SIG-M5 (cell line): ENCODE measurements around the gene NFIC.

Experiments
- DNase-seq: peaks from one replicate; lab custom pipeline; 2025; lab: John Stamatoyannopoulos, UW

The NFIC gene

DNA sequence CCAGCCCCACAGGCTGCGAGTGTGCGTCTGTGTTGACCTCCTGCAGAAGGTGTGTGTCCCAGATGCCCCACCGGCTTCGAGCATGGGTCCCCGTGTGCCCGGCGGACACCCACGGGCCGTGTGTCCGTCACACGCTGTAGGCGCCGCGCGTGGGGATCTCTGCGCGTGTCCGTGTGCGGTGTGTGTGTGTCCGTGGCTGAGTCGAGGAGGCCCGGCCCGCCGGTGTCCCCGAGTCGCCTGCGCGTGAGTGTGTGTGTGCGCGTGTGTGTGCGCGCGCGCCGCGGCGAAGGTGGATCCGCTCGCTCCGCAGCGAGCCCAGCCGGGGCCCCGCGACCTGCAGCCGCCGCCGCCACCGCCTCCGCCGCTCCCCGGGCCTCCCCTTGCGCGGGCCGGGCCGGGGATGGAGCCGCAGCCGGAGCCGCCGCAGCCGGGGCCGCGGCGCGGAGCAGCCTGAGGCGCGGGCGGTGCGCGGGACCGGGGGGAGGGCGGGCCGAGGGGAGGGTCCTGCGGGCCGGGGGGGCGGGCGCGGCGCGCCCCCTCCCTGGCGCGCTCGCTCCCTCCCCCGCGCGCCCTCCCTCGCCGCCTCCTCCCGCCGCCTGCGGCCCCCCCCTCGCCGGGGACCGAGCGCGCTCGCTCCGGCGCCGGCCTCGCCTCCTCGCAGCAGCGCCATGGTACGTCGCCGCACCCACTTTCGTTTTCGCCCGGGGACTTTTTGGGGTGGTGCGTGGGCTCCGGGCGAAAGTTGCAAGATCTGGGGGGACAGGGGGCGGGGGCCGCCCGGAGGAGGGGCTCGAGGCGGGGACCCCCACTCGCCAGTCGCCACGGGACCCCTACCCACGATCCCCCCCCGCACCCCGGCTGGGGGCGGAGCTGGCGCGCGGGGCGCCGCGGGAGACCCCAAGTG lies 7.1 kb upstream of the NFIC start:
- DNase-seq = no peak

- no peak for DNase-seq
Measured at GRCh38 chr19:3359919-3360420, 6.4 kb upstream of the NFIC start.

DNA sequence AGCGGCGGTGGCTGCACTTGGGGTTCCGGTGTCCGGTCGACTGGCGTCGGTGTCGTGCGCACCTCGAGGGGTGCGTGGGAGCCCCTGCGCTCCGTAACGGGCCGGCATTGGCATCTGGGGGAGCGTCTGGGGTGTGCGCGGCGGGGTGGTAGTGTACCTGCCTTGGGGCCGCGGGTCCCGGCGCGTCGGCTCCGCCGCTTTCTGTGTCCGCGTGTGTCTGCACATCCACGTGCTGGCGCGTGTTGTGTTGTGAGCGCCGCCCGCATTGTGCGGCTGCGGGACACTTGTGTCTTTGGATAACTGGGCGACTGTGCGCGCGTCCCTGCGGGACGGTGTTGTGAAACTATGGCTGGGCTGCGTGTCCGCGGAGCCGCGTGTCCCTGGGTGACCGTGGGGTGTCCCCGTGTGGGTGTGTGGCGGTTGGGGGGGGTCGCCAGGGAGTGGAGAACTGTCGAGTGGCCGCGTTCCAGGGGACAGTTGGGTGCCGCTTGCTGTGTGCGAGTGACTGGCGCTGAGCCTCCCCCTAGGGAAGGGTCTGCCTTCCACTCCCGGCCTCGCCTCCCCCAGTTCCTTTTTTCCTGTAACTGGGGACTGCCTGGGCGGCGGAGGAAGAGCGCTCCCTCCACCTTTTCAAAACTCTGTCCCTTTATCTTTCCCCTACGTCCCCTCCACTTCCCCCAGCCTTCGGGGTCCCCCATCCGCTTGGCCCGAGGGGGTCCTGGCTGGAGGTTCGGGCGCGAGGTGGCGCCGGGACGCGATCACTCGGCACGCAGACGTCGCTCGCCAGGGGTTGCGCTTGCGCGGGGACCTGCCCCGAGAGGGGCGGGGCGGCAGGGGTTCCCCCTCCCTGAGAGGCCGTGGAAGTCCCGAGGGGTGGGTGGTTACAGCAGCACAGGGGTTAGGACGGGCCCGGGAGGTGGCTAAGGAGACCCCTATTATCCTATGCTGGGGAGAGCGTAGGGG lies 5.7 kb upstream of the NFIC start:
- DNase-seq = no peak

- DNase-seq = no peak
Measured at GRCh38 chr19:3361384-3362216, 4.8 kb upstream of the NFIC start.

DNA sequence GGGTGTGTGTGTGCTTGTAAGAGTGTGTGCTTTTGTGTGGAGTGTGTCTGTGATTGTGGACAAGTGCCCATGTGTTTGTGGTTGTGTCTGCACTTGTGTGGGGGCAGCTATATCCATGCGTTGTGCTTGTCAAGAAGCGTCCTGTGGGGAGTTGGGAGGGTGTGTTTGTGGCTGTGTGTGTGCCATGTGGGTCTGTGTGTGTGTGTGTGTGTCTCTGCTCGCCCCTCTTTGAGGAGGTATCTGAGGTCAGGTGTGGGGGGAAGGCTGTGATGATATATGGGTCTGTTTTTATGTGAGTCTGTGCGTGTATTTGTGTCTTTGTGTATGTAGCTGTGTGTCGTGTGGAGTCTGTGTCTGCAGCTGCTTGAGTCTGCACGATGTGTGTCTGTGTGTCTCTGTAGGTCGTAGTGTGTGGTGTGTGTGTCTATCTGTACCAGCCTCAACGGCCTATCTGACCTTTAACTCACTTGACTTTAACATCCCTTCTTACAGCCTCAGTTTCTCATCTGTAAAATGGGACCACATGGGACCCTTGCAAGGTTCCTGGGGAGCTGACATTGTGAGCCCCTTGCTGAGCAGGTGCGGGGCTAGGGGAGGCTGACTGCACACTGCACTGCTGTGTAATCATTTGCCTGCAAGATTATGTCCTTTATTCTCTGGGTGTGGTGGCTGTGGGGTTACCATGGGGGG lies 4.0 kb upstream of the NFIC start:
- no peak for DNase-seq

DNA sequence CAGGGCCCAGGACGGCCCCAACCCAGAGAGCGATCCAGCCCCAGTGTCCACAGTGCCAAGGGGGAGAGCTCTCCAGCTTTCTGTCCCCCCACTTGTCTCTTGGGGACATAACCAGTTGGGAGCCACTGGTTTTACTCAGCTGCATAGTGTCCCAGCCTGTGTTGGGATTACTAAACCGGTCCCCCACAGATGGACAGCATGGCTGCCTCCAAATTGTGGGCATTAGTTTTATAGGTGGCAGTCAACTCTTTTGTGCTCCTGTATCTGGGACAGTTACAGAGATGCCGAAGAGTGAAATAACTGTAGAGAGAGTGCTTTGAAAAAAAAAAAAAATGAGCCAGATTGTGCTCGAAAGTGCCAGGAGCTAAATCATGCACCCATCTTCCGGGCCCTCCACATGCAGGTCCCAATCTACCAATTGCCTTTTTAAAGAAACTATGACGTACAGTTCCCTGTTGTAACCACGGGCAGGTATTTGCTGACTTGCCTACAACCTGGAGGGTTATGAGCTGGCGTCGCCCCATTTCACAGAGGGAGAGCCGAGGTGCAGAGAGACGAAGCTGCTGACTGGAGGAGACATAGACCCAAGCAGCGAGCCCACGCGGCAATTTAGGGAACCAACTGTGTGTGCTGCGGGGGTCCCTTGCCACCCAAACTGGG lies 2.4 kb upstream of the NFIC start:
- no peak for DNase-seq

- no peak for DNase-seq
Measured at GRCh38 chr19:3364501-3364858, 1.9 kb upstream of the NFIC start.

DNA sequence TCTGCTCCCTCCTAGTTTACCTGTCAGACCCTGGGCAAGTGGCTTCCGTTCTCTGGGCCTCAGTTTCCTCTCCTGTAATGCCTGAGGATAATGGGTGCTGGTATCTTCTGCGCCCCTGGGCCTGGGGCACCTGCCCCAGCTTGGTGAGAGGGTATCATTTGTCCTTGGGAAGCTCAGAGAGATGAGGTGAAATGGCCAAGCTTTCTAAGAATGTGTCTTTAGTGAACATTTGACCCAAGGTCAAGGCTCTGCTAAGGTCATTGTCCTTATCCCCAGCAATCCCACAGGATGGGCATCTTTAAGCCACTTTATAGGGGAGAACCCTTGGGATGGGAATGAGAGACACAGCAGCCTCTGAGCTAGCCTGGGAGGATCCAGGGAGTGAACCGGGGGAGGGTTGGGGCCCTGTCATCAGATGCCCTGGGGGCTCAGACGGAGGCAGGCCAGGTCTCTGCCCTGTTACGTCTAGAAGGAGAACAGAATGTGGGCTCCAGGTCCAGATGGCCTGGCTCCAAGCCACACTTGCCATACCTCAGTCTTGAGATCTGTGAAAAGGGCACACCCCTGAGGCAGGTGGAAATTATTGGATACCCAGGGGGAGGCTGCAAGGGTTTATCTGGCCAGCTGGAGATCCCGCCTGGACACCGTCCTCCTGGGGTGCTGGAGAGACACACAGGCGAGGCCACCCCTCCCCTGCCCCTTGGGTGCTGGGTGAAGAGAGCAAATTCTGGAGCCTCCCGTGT lies 1.1 kb upstream of the NFIC start:
- DNase-seq = no peak

DNA sequence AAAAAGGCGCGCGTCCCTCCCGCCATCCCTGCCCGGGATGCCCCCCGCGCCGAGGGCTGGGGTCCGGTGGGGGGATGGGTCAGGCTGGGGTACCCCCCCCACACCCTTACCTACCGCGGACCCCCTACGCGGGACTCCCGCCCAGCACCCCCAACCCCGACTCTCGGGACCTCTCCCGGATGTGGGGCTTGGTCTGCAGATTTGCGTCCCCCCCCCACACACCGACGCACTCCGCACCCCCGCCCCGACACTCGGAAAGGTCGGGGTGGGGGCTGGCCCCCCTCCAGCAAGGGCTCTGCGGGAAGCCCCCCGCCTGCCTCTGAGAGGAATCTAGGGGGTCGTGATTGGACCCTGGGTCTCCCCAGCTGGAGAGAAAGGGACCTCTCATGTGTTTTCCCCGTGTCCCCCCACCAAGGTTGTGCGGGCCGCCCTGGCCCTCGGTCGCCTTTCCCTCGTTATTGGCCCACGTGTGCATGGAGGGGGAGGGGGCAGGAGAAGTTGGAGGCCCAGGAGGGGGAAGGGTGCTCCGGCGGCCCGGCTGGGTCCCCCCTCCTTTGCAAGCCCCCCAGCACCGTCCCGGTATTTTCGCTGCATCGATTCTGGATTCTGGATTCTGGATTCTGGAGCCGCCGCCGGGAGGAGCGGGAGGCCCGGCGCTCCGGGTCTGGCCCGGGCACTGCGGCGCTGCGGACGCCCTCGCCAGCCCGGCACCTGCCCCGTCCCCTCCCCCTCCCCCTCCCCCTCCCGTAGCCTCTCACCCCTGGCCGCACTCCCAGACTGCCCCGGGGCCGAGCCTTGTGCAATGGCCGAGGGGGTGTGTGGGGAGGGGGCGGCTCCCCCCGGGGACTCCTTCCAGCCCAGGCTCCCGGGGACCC lies 607 bp downstream of the NFIC start:
- no peak for DNase-seq

- no peak for DNase-seq
Measured at GRCh38 chr19:3367628-3368440, 1.5 kb downstream of the NFIC start.

DNA sequence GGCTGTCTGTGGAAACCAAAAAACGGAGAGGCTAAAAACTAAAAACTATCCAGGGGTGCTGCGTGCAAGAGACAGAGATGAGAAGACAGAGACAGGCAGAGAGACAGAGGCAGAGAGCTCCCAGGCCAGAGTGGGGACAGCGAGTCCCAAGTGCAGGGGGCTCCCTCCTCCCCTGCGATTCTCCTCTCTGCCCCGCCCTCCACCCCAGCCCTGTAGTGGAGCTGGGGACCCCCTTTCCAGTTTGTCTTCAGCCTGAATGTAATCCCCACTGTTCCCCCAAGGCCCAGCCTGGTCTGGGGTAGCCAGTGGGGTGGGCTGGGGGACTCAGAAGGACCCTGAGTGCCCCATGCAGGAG lies 2.0 kb downstream of the NFIC start:
- no peak for DNase-seq

GRCh38 chr19:3368848-3369336 lies 2.5 kb downstream of the NFIC start:
- DNase-seq = no peak

DNA sequence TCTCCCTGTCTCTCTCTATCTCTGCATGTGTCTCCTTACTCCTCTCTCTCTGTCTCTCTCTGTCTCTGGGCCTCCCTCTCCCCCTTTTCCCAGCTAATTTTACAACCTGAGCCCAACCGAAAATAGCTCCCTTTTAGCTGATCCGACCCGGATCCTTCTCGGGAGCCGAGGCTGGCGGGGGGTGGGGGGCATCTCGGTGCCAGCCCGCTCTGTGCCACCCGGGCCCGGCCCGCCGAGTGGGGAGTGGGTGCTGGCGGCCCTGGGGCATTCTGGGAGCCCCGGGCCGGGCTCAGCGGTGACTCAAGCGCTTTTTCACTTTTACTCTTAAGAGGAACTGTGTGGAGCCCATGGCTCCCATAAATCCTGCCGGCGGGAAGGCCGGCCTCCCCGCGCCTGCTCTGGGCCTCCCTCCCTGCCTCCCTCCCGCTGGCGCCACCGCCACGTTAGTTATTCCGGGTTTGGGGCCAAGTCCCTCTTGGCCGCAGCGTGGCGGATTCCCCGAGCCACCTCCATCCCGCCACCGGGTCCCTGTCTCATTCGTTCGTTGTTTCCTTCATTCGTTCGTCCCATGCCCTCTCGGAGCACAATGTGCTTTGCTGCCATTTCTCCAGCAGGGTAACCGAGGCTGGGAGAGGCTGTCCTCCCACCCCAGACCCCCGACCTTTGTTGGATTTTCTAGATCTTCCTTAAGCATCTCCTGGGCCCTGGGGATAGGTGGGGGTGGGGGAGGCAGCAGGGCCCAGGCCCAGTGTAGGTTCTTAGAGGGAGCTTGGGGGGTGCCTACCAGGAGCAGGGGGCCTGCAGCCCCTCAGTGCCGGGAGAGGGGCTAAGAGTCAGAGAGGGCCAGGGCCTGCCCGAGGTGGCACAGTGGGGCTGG lies 3.2 kb downstream of the NFIC start:
- no peak for DNase-seq

DNA sequence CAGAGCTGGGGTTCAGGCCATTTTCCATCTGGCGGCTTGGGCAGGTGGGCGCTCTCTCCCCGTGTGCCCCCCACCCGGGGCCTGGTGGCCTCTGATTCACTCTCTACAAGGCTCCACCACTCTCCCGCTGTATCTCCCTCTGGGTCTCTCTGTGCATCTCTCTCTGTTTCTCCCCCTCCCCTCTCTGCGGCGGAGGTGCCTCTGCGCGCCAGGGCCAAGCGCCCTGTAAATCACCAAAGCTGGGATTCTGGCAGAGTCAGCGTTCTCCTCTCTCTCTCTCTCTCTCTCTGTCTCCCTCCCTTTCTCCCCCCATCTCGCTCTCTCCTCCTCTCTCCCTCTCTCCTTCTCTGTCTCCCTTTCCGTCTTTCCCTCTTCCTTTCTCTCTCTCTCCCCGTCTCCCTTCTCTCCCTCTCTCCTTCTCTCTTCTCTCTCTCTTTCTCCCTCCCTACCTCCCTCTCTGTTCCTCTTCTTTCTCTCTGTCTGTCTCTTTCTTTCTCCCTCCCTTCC lies 3.9 kb downstream of the NFIC start:
- no peak for DNase-seq

GRCh38 chr19:3370728-3371591 lies 4.6 kb downstream of the NFIC start:
- DNase-seq = no peak

- no peak for DNase-seq
Measured at GRCh38 chr19:3372413-3372812, 6.0 kb downstream of the NFIC start.
